HepG2 (cell line): ENCODE measurements around the gene RCC1. TPM values are rescaled to one million over a fixed set of nuclear protein-coding genes. Genes with fewer than 3 reads are reported as not detected.

Experiments
- ARHGAP35 ChIP-seq: sonication (generic); formaldehyde crosslinking; IDR thresholded peaks from 2 replicates; pipeline ENCODE4 v1.9.0; 2022; ENCODE audit warnings: mild to moderate bottlenecking, inconsistent platforms, moderate library complexity, missing genetic modification reagents, borderline replicate concordance
- ATF5 ChIP-seq: sonication (generic); formaldehyde crosslinking; IDR thresholded peaks from 2 replicates; pipeline ENCODE4 v1.4.0; 2020; ENCODE audit warnings: mild to moderate bottlenecking, low read depth, missing genetic modification reagents
- BRCA1 ChIP-seq: sonication (generic); formaldehyde crosslinking; IDR thresholded peaks from 2 replicates; pipeline ENCODE4 v1.4.0; 2020; ENCODE audit warnings: missing genetic modification reagents
- MZF1 ChIP-seq: sonication (generic); formaldehyde crosslinking; IDR thresholded peaks from 2 replicates; pipeline ENCODE4 v1.8.1; 2023; ENCODE audit warnings: mild to moderate bottlenecking, missing genetic modification reagents, borderline replicate concordance
- SOX6 ChIP-seq, 2 experiments: fragments of 450-650 bp in 1 of 2; sonication (generic) in 1 of 2; formaldehyde crosslinking in 1 of 2; IDR thresholded peaks; 2 replicates each; pipeline versions ENCODE4 v1.4.0 to v1.6.1; 2017 to 2020; ENCODE audit warnings: antibody characterized with exemption in 1 of 2, mild to moderate bottlenecking in 1 of 2, missing genetic modification reagents in 1 of 2
- ZFP36L2 ChIP-seq: sonication (generic); formaldehyde crosslinking; IDR thresholded peaks from 2 replicates; pipeline ENCODE4 v1.4.0; 2020; ENCODE audit warnings: missing genetic modification reagents
- ZIK1 ChIP-seq: sonication (generic); formaldehyde crosslinking; IDR thresholded peaks from 2 replicates; pipeline ENCODE4 v1.5.0; 2020; ENCODE audit warnings: mild to moderate bottlenecking, low read depth, missing genetic modification reagents, borderline replicate concordance
- ZNF546 ChIP-seq: sonication (generic); formaldehyde crosslinking; conservative IDR thresholded peaks from 2 replicates; pipeline ENCODE4 v1.8.1; 2023; ENCODE audit warnings: mild to moderate bottlenecking, missing genetic modification reagents
- ZNF616 ChIP-seq: sonication (generic); formaldehyde crosslinking; IDR thresholded peaks from 2 replicates; pipeline ENCODE4 v1.5.0; 2020; ENCODE audit warnings: low read depth, mild to moderate bottlenecking, missing genetic modification reagents
- ZNF646 ChIP-seq: sonication (generic); formaldehyde crosslinking; IDR thresholded peaks from 2 replicates; pipeline ENCODE4 v1.9.0; 2021; ENCODE audit warnings: mild to moderate bottlenecking, missing genetic modification reagents
- polyA plus RNA-seq, 8 experiments: library from polyadenylated mRNA; depleted of rRNA in 3 of 8; stranded (reverse) in 7 of 8; unstranded in 1 of 8; fragments of >200 nt; fragmentation: Illumina TruSeq in 4 of 8; extraction: Trizol in 4 of 8; gene quantifications; 2 replicates each; pipeline versions ENCODE4 v1.2.1 to v1.2.3, GENCODE V29; 2011 to 2016; ENCODE audit warnings: low read depth in 4 of 8, missing spikeins in 1 of 8, mixed read lengths in 1 of 8; ENCODE audit not compliant: insufficient read depth in 1 of 8
- total RNA-seq, 5 experiments: library from RNA; depleted of rRNA; stranded (reverse); fragments of >200 nt; fragmentation: Illumina TruSeq; extraction: Trizol; gene quantifications; 2 replicates each; pipeline ENCODE4 v1.2.3, GENCODE V29; 2016; ENCODE audit warnings: low read depth in 1 of 5
- TF ChIP-seq, protein P1 (sequence below), 2 experiments: sonication (generic) in 1 of 2; formaldehyde crosslinking in 1 of 2; IDR thresholded peaks; 2 replicates each; pipeline versions ENCODE4 v1.4.0 to v1.6.1; 2016 to 2020; ENCODE audit warnings: borderline replicate concordance in 1 of 2, low read depth in 1 of 2, mild to moderate bottlenecking in 1 of 2, missing genetic modification reagents in 1 of 2

Gene RCC1
- total and polyA plus RNA-seq, 2 of the 13 experiments (the other 11 are each of a cell fraction or from before 2014, with no cell fraction given): 47.2 to 80.8 TPM

- TF ChIP-seq ZIK1 (CRISPR knock-in tag) (no peak), ARHGAP35 (CRISPR knock-in tag) (no peak; the same call in 1 of the 2 replicates), ZNF646 (CRISPR knock-in tag) (no peak), ZNF616 (CRISPR knock-in tag) (no peak), SOX6 (IDR thresholded peaks at IDR 0.05) (no peak), SOX6 (CRISPR knock-in tag; IDR thresholded peaks at IDR 0.05) (peak; percentile 65), BRCA1 (no peak), MZF1 (CRISPR knock-in tag) (no peak), ZNF546 (CRISPR knock-in tag) (0 out of 2 replicates have a peak, but pooled peaks have one; percentile 28), ZFP36L2 (no peak), ATF5 (CRISPR knock-in tag) (no peak)
- TF ChIP-seq, protein P1, sequence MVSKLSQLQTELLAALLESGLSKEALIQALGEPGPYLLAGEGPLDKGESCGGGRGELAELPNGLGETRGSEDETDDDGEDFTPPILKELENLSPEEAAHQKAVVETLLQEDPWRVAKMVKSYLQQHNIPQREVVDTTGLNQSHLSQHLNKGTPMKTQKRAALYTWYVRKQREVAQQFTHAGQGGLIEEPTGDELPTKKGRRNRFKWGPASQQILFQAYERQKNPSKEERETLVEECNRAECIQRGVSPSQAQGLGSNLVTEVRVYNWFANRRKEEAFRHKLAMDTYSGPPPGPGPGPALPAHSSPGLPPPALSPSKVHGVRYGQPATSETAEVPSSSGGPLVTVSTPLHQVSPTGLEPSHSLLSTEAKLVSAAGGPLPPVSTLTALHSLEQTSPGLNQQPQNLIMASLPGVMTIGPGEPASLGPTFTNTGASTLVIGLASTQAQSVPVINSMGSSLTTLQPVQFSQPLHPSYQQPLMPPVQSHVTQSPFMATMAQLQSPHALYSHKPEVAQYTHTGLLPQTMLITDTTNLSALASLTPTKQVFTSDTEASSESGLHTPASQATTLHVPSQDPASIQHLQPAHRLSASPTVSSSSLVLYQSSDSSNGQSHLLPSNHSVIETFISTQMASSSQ (IDR thresholded peaks at IDR 0.05; ENCODE audit: low read depth): 0 out of 2 replicates have a peak, but pooled peaks have one; percentile 12
- TF ChIP-seq, protein P1 (CRISPR knock-in tag; IDR thresholded peaks at IDR 0.05; ENCODE audit: borderline replicate concordance): peak; percentile 61; the same call in 1 of the 2 replicates
These were observed 47.2 kb downstream of the RCC1 start, which contains the start of gene TRNAU1AP (continued) for GRCh38 chr1:28552758-28553663.
